Upper lobe of left lung (tissue), 6 donors: ENCODE results near the gene GARRE1. TPM values are rescaled to one million over a fixed set of nuclear protein-coding genes. Genes with fewer than 3 reads are reported as not detected.

Experiments
- ATAC-seq, 2 donors: fragments of 200-7000 bp; cut with Tn5 transposase; one replicate each; pipeline ENCODE4 v1.9.1; 2022; ENCODE audit warnings: mild to moderate bottlenecking in 2 of 2, moderate library complexity in 2 of 2; ENCODE audit not compliant: low FRiP score in 2 of 2
- DNase-seq, 2 donors: peaks; one replicate each; pipeline ENCODE4 v3.0.0-alpha.2; 2019 to 2020
- H3K27ac ChIP-seq, 4 donors: fragments of 200-600 bp; sonication (generic); one replicate each; pipeline ENCODE4 v1.5.1; 2016 to 2019
- H3K27me3 ChIP-seq, 4 donors: fragments of 200-600 bp; sonication (generic); one replicate each; pipeline ENCODE4 v1.5.1; 2017 to 2019
- H3K36me3 ChIP-seq, 4 donors: fragments of 200-600 bp; sonication (generic); one replicate each; pipeline ENCODE4 v1.5.1; 2016 to 2019
- H3K4me1 ChIP-seq, 4 donors: fragments of 200-600 bp; sonication (generic); one replicate each; pipeline ENCODE4 v1.5.1; 2018 to 2019
- H3K4me3 ChIP-seq, 4 donors: fragments of 200-600 bp; sonication (generic); one replicate each; pipeline ENCODE4 v1.5.1; 2017 to 2019; ENCODE audit warnings: mild to moderate bottlenecking in 2 of 4, moderate library complexity in 1 of 4
- H3K9me3 ChIP-seq, 4 donors: fragments of 200-600 bp; sonication (generic); one replicate each; pipeline ENCODE4 v1.5.1; 2018 to 2019
- EP300 ChIP-seq, 4 donors: sonication (generic); formaldehyde crosslinking; IDR thresholded peaks; one replicate each; pipeline ENCODE4 v1.5.1; 2017; ENCODE audit warnings: antibody characterized with exemption in 4 of 4, control low read depth in 2 of 4
- POLR2A ChIP-seq, 4 donors: fragments of 450-650 bp; IDR thresholded peaks; one replicate each; pipeline ENCODE4 v1.5.1; 2016 to 2017; ENCODE audit warnings: antibody characterized with exemption in 4 of 4, mild to moderate bottlenecking in 2 of 4
- POLR2AphosphoS5 ChIP-seq, 2 donors: sonication (generic); formaldehyde crosslinking; IDR thresholded peaks; one replicate each; pipeline ENCODE4 v1.5.1; 2017; ENCODE audit warnings: antibody characterized with exemption in 2 of 2
- WGBS, 2 donors: methylation state at CpG; one replicate each; pipeline ENCODE4 v1.1.5; 2017 to 2018; 5-methylcytosine and 5-hydroxymethylcytosine counted together
- total RNA-seq, 6 donors: library from RNA; depleted of rRNA in 4 of 6; stranded (reverse); fragments of >200 nt in 4 of 6; gene quantifications; one replicate each; pipeline versions ENCODE4 v1.1.0 to v1.2.1, GENCODE V29; 2016 to 2021
- TF ChIP-seq, protein P1 (sequence below), 6 experiments: fragments of 450-650 bp in 4 of 6; fragments of 200-600 bp in 2 of 6; sonication (generic) in 2 of 6; IDR thresholded peaks; one replicate each; pipeline ENCODE4 v1.5.1; 2016 to 2019; ENCODE audit warnings: antibody characterized with exemption in 6 of 6
- donor health status: DM: no; HTN: no; CAD: no; lungs with moderate emphysema.
- donor health status: DM: no; HTN: yes; CAD: no; lungs with severe emphysema.

The GARRE1 gene
- total RNA-seq, 6 donors from 2014 or later = 18.2 to 36.7 (median 28.1) TPM

GRCh38 chr19:34274827-34275625 lies 20.7 kb downstream of the GARRE1 start:
- Histone ChIP-seq H3K27me3 (no peaks in the 10 kb centered on the region), H3K27ac (peak overlapping the region in 3 of 4 donors; percentile 21 to 84 (median 83)), H3K9me3 (no peaks in the 10 kb centered on the region), H3K4me3 (no peak overlapping the region), H3K4me1 (peaks cover 28 to 46% (median 34%) of the 10 kb centered on the region in 4 donors), H3K36me3 (peaks cover 0 to 4% (median 0%) of the 10 kb centered on the region in 4 donors)
- no peak for ATAC-seq
- no peak for DNase-seq
- 54 to 57% methylated on average over 4 of the region's 4 CpGs for WGBS, 2 donors
- no peak for TF ChIP-seq EP300 (IDR thresholded peaks at IDR 0.05)
- TF ChIP-seq, protein P1, sequence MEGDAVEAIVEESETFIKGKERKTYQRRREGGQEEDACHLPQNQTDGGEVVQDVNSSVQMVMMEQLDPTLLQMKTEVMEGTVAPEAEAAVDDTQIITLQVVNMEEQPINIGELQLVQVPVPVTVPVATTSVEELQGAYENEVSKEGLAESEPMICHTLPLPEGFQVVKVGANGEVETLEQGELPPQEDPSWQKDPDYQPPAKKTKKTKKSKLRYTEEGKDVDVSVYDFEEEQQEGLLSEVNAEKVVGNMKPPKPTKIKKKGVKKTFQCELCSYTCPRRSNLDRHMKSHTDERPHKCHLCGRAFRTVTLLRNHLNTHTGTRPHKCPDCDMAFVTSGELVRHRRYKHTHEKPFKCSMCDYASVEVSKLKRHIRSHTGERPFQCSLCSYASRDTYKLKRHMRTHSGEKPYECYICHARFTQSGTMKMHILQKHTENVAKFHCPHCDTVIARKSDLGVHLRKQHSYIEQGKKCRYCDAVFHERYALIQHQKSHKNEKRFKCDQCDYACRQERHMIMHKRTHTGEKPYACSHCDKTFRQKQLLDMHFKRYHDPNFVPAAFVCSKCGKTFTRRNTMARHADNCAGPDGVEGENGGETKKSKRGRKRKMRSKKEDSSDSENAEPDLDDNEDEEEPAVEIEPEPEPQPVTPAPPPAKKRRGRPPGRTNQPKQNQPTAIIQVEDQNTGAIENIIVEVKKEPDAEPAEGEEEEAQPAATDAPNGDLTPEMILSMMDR (IDR thresholded peaks at IDR 0.05) = no peak
- TF ChIP-seq POLR2A (IDR thresholded peaks at IDR 0.05) = no peak
- no peak for TF ChIP-seq POLR2AphosphoS5 (IDR thresholded peaks at IDR 0.05)

GRCh38 chr19:34275705-34276104 lies 21.4 kb downstream of the GARRE1 start:
- H3K36me3 ChIP-seq = peaks cover 0 to 4% (median 0%) of the 10 kb centered on the region in 4 donors
- DNase-seq (no peak), ATAC-seq (no peak)
- WGBS, 2 donors = 88 to 95% methylated on average over 1 of the region's 1 CpG
- peak overlapping the region in 1 of 4 donors; percentile 83 for H3K27ac ChIP-seq
- H3K4me3 ChIP-seq = no peak overlapping the region
- TF ChIP-seq EP300 (IDR thresholded peaks at IDR 0.05) (no peak), POLR2A (IDR thresholded peaks at IDR 0.05) (no peak), POLR2AphosphoS5 (IDR thresholded peaks at IDR 0.05) (no peak)
- TF ChIP-seq, protein P1 (IDR thresholded peaks at IDR 0.05) = no peak
- H3K9me3 ChIP-seq = no peaks in the 10 kb centered on the region
- no peaks in the 10 kb centered on the region for H3K27me3 ChIP-seq
- H3K4me1 ChIP-seq = peaks cover 21 to 39% (median 27%) of the 10 kb centered on the region in 4 donors

- DNase-seq = no peak
- Histone ChIP-seq H3K9me3 (no peaks in the 10 kb centered on the region), H3K27me3 (no peaks in the 10 kb centered on the region), H3K36me3 (peaks cover 0 to 4% (median 0%) of the 10 kb centered on the region in 4 donors), H3K4me1 (peaks cover 12 to 33% (median 19%) of the 10 kb centered on the region in 4 donors), H3K4me3 (no peak overlapping the region), H3K27ac (peak overlapping the region in 1 of 4 donors; percentile 83)
- 79 to 81% methylated on average over 4 of the region's 4 CpGs for WGBS, 2 donors
- ATAC-seq = no peak
- no peak for TF ChIP-seq POLR2A (IDR thresholded peaks at IDR 0.05)
- TF ChIP-seq EP300 (IDR thresholded peaks at IDR 0.05) = no peak
- no peak for TF ChIP-seq POLR2AphosphoS5 (IDR thresholded peaks at IDR 0.05)
- TF ChIP-seq, protein P1 (IDR thresholded peaks at IDR 0.05) = no peak
Observed at GRCh38 chr19:34276614-34277013, 22.3 kb downstream of the GARRE1 start.

- Histone ChIP-seq H3K27me3 (no peaks in the 10 kb centered on the region), H3K9me3 (no peaks in the 10 kb centered on the region), H3K4me1 (peaks cover 6 to 30% (median 16%) of the 10 kb centered on the region in 4 donors), H3K27ac (peak overlapping the region in 1 of 4 donors; percentile 48), H3K4me3 (no peak overlapping the region), H3K36me3 (peaks cover 0 to 4% (median 0%) of the 10 kb centered on the region in 4 donors)
- TF ChIP-seq EP300 (IDR thresholded peaks at IDR 0.05) = no peak
- no peak for TF ChIP-seq POLR2A (IDR thresholded peaks at IDR 0.05)
- TF ChIP-seq, protein P1 (IDR thresholded peaks at IDR 0.05) = no peak
- TF ChIP-seq POLR2AphosphoS5 (IDR thresholded peaks at IDR 0.05) = no peak
- WGBS, 2 donors = 67 to 80% methylated on average over 4 of the region's 4 CpGs
- ATAC-seq = no peak
- DNase-seq = no peak
Observed at GRCh38 chr19:34277244-34277643, 22.9 kb downstream of the GARRE1 start.
